ENCODE results near the gene NOC4L. TPM values are rescaled to one million over a fixed set of nuclear protein-coding genes. Genes with fewer than 3 reads are reported as not detected.

Gene NOC4L
- total RNA-seq, 4 donors from 2014 or later, result 5.4 to 10.2 (median 7.5) TPM

DNA sequence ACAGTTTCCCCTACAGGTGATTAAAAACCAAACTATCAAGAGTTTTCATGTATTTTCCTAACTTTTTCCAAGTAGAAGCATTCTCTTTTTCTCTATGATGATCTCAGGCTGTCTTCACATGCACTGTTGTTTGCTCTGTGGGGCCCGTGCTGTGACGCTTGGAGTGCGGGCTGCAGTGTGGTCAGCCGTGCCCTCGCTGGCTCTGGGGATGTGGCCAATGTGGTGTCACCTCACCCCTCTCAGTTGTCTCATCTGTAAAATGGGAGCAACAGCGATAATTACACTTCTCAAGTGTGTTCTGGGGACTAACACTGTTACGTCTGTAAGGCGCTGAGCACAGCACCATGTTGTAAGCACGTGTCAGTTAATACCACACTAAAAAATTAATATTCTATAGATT, 28.8 kb upstream of the NOC4L start:
- no peak for TF ChIP-seq CTCF (IDR thresholded peaks at IDR 0.05; ENCODE audit: low read depth)

- TF ChIP-seq CTCF (IDR thresholded peaks at IDR 0.05; ENCODE audit: low read depth), result no peak
Observed at GRCh38 chr12:132116709-132117557, 27.3 kb upstream of the NOC4L start.

DNA sequence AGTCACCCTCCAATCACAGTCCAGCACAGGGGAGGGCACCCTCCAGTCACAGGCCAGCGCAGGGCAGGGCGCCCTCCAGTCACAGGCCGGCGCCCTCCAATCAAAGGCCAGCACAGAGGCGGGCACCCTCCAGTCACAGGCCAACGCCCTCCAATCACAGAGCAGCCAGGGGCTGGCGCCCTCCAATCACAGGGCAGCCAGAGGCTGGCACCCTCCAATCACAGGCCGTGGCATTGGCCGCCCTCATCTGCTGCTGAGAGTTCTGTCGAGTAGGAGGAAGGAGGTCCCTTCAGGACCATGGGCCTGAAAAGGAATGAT, 26.7 kb upstream of the NOC4L start:
- TF ChIP-seq CTCF (IDR thresholded peaks at IDR 0.05; ENCODE audit: low read depth), result no peak

- no peak for TF ChIP-seq CTCF (IDR thresholded peaks at IDR 0.05; ENCODE audit: low read depth)
Observed at GRCh38 chr12:132118876-132119275, 25.4 kb upstream of the NOC4L start.

- TF ChIP-seq CTCF (IDR thresholded peaks at IDR 0.05; ENCODE audit: low read depth), result no peak
Observed at GRCh38 chr12:132121283-132121682, 23.0 kb upstream of the NOC4L start.

- no peak for TF ChIP-seq CTCF (IDR thresholded peaks at IDR 0.05; ENCODE audit: low read depth)
Observed at GRCh38 chr12:132123970-132124765, 20.1 kb upstream of the NOC4L start.

- TF ChIP-seq CTCF (IDR thresholded peaks at IDR 0.05; ENCODE audit: low read depth), result no peak
Observed at GRCh38 chr12:132124766-132125425, 19.4 kb upstream of the NOC4L start.
